Neuronal stem cell (in vitro differentiated cells): ENCODE results near the gene CHML.

ENCODE experiments used
- DNase-seq: peaks from one replicate; pipeline ENCODE4 v3.0.0-alpha.2; 2013; ENCODE audit warnings: low spot score
- H2AFZ ChIP-seq: one replicate; pipeline ENCODE4 v1.6.1; 2013; ENCODE audit warnings: mild to moderate bottlenecking, low read length, inconsistent platforms
- H2AK5ac ChIP-seq: 2 replicates; pipeline ENCODE4 v1.6.1; 2013; ENCODE audit warnings: low read depth, mild to moderate bottlenecking, inconsistent platforms, low read length, moderate library complexity, mixed read lengths
- H2BK120ac ChIP-seq: 2 replicates; pipeline ENCODE4 v1.6.1; 2013; ENCODE audit warnings: low read depth, mild to moderate bottlenecking, inconsistent platforms, low read length, moderate library complexity, mixed read lengths
- H2BK12ac ChIP-seq: one replicate; pipeline ENCODE4 v1.6.1; 2013; ENCODE audit warnings: low read length, inconsistent platforms
- H2BK15ac ChIP-seq: 2 replicates; pipeline ENCODE4 v1.6.1; 2013; ENCODE audit warnings: mild to moderate bottlenecking, low read length, inconsistent platforms, mixed read lengths
- H2BK5ac ChIP-seq: one replicate; pipeline ENCODE4 v1.6.1; 2013; ENCODE audit warnings: inconsistent platforms, mild to moderate bottlenecking, low read length, moderate library complexity
- H3K14ac ChIP-seq: one replicate; pipeline ENCODE4 v1.6.1; 2013; ENCODE audit warnings: low read length, inconsistent platforms
- H3K18ac ChIP-seq: 2 replicates; pipeline ENCODE4 v1.6.1; 2013; ENCODE audit warnings: low read length, inconsistent platforms
- H3K23ac ChIP-seq: 2 replicates; pipeline ENCODE4 v1.6.1; 2013; ENCODE audit warnings: low read depth, mild to moderate bottlenecking, mixed read lengths, low read length, inconsistent platforms; ENCODE audit not compliant: poor library complexity
- H3K27ac ChIP-seq: replicated peaks from 3 replicates; pipeline ENCODE4 v1.5.1; 2013; ENCODE audit warnings: low read length, inconsistent platforms
- H3K27me3 ChIP-seq, 3 experiments: 2 replicates each; pipeline ENCODE4 v1.6.1; 2013; ENCODE audit warnings: low read length in 3 of 3, mild to moderate bottlenecking in 2 of 3, inconsistent platforms in 1 of 3, low read depth in 1 of 3, mixed read lengths in 1 of 3, moderate library complexity in 1 of 3; ENCODE audit not compliant: control insufficient read depth in 3 of 3, insufficient read depth in 3 of 3
- H3K36me3 ChIP-seq, 2 donors: replicated peaks in 1 of 2; 2 replicates each; pipeline ENCODE4 v1.6.1; 2013; ENCODE audit warnings: low read length in 2 of 2; ENCODE audit not compliant: control insufficient read depth in 2 of 2, insufficient read depth in 2 of 2
- H3K4ac ChIP-seq: 2 replicates; pipeline ENCODE4 v1.6.1; 2013; ENCODE audit warnings: inconsistent platforms, mild to moderate bottlenecking, low read length, moderate library complexity
- H3K4me1 ChIP-seq, 2 donors: 1 replicate in 1 of 2; 2 replicates in 1 of 2; pipeline ENCODE4 v1.6.1; 2013; ENCODE audit warnings: low read length in 2 of 2, low read depth in 1 of 2; ENCODE audit not compliant: control insufficient read depth in 2 of 2, insufficient read depth in 1 of 2
- H3K4me2 ChIP-seq: one replicate; pipeline ENCODE4 v1.6.1; 2013; ENCODE audit warnings: mild to moderate bottlenecking, low read length, inconsistent platforms; ENCODE audit not compliant: insufficient read depth, poor library complexity, severe bottlenecking
- H3K4me3 ChIP-seq, 2 donors: 2 replicates each; pipeline ENCODE4 v1.5.1; 2013; ENCODE audit warnings: low read length in 2 of 2, mild to moderate bottlenecking in 2 of 2, inconsistent platforms in 1 of 2, moderate library complexity in 1 of 2
- H3K79me1 ChIP-seq: one replicate; pipeline ENCODE4 v1.6.1; 2013; ENCODE audit warnings: low read depth, mild to moderate bottlenecking, inconsistent platforms, low read length, moderate library complexity
- H3K9ac ChIP-seq: one replicate; pipeline ENCODE4 v1.6.1; 2013; ENCODE audit warnings: mild to moderate bottlenecking, low read depth, low read length, inconsistent platforms; ENCODE audit not compliant: poor library complexity
- H3K9me3 ChIP-seq, 2 donors: replicated peaks in 1 of 2; 2 replicates each; pipeline versions ENCODE3 to v1.6.1; 2013; ENCODE audit warnings: low read length in 2 of 2, mild to moderate bottlenecking in 2 of 2, inconsistent platforms in 1 of 2, low read depth in 1 of 2, mixed read lengths in 1 of 2, moderate library complexity in 1 of 2; ENCODE audit not compliant: control insufficient read depth in 2 of 2, insufficient read depth in 1 of 2
- H4K8ac ChIP-seq: one replicate; pipeline ENCODE4 v1.6.1; 2013; ENCODE audit warnings: low read depth, mild to moderate bottlenecking, inconsistent platforms, low read length, moderate library complexity
- H4K91ac ChIP-seq: one replicate; pipeline ENCODE4 v1.6.1; 2013; ENCODE audit warnings: low read length, low read depth, mild to moderate bottlenecking, inconsistent platforms; ENCODE audit not compliant: poor library complexity
- WGBS, 2 donors: extraction: QIAGEN DNeasy Blood & Tissue Kit; methylation state at CpG; one replicate each; pipeline ENCODE4 v1.1.7; 2013; ENCODE audit warnings: missing lambda C conversion rate in 2 of 2, mixed read lengths in 1 of 2; ENCODE audit not compliant: insufficient read length in 2 of 2, insufficient replicate concordance in 1 of 2; ENCODE audit errors: extremely low coverage in 2 of 2; 5-methylcytosine and 5-hydroxymethylcytosine counted together

CHML gene

GRCh38 chr1:241614572-241614971 is 25.6 kb downstream of the CHML start:
- H4K8ac ChIP-seq, result no peak overlapping the region
- H3K23ac ChIP-seq, result no peak overlapping the region
- no peak overlapping the region for H3K14ac ChIP-seq
- DNase-seq, result no peak
- peaks cover 0 to 4% of the 10 kb centered on the region in 2 donors for H3K36me3 ChIP-seq
- H3K9ac ChIP-seq, result no peak overlapping the region
- H2BK15ac ChIP-seq, result no peak overlapping the region
- H2BK120ac ChIP-seq, result no peak overlapping the region
- no peak overlapping the region for H4K91ac ChIP-seq
- no peak overlapping the region for H2AFZ ChIP-seq
- H3K4ac ChIP-seq, result no peak overlapping the region
- WGBS, 2 donors, result no CpG with 5 or more reads among the region's 4 CpGs
- H3K18ac ChIP-seq, result no peak overlapping the region
- H3K27ac ChIP-seq, result no peak overlapping the region
- no peaks in the 10 kb centered on the region for H3K27me3 ChIP-seq
- H2BK5ac ChIP-seq, result no peak overlapping the region
- no peak overlapping the region for H3K4me2 ChIP-seq
- no peak overlapping the region for H2AK5ac ChIP-seq
- no peak overlapping the region for H3K4me3 ChIP-seq
- no peaks in the 10 kb centered on the region for H3K79me1 ChIP-seq
- H3K4me1 ChIP-seq, result peaks cover 0 to 2% of the 10 kb centered on the region in 2 donors
- peaks cover 0 to 5% of the 10 kb centered on the region in 2 donors for H3K9me3 ChIP-seq
- H2BK12ac ChIP-seq, result no peak overlapping the region

- Histone ChIP-seq H3K23ac (no peak overlapping the region), H3K36me3 (peaks cover 0 to 4% of the 10 kb centered on the region in 2 donors), H3K27ac (no peak overlapping the region), H3K9ac (no peak overlapping the region), H3K9me3 (peaks cover 0 to 5% of the 10 kb centered on the region in 2 donors), H2BK120ac (no peak overlapping the region), H3K27me3 (no peaks in the 10 kb centered on the region), H3K4me2 (no peak overlapping the region), H3K18ac (no peak overlapping the region), H3K14ac (no peak overlapping the region), H4K8ac (no peak overlapping the region), H2AFZ (no peak overlapping the region), H2BK5ac (no peak overlapping the region), H3K4ac (no peak overlapping the region), H3K4me3 (no peak overlapping the region), H4K91ac (no peak overlapping the region), H3K79me1 (no peaks in the 10 kb centered on the region), H2BK15ac (no peak overlapping the region), H3K4me1 (peaks cover 0 to 2% of the 10 kb centered on the region in 2 donors), H2AK5ac (no peak overlapping the region), H2BK12ac (no peak overlapping the region)
- WGBS, 2 donors, result no CpG with 5 or more reads among the region's 4 CpGs
- no peak for DNase-seq
These were observed 26.0 kb downstream of the CHML start for GRCh38 chr1:241614144-241614543.

- Histone ChIP-seq H4K8ac (no peak overlapping the region), H3K18ac (no peak overlapping the region), H3K4me3 (no peak overlapping the region), H3K9me3 (peaks cover 0 to 5% of the 10 kb centered on the region in 2 donors), H3K9ac (no peak overlapping the region), H3K4me2 (no peak overlapping the region), H3K4me1 (peaks cover 0 to 2% of the 10 kb centered on the region in 2 donors), H3K27ac (no peak overlapping the region), H2AK5ac (no peak overlapping the region), H3K79me1 (no peaks in the 10 kb centered on the region), H3K36me3 (peaks cover 0 to 4% of the 10 kb centered on the region in 2 donors), H2AFZ (no peak overlapping the region), H2BK120ac (no peak overlapping the region), H3K23ac (no peak overlapping the region), H2BK15ac (no peak overlapping the region), H2BK12ac (no peak overlapping the region), H4K91ac (no peak overlapping the region), H3K14ac (no peak overlapping the region), H2BK5ac (no peak overlapping the region), H3K4ac (no peak overlapping the region), H3K27me3 (no peaks in the 10 kb centered on the region)
- no CpG with 5 or more reads among the region's 9 CpGs for WGBS, 2 donors
- DNase-seq, result no peak
These were observed 27.4 kb downstream of the CHML start for GRCh38 chr1:241612533-241613477.

GRCh38 chr1:241611736-241612135 is 28.4 kb downstream of the CHML start:
- H3K36me3 ChIP-seq, result peaks cover 0 to 4% of the 10 kb centered on the region in 2 donors
- no peak overlapping the region for H3K4me2 ChIP-seq
- no peaks in the 10 kb centered on the region for H3K79me1 ChIP-seq
- H3K18ac ChIP-seq, result no peak overlapping the region
- no peak overlapping the region for H2BK120ac ChIP-seq
- peaks cover 0 to 2% of the 10 kb centered on the region in 2 donors for H3K4me1 ChIP-seq
- H4K91ac ChIP-seq, result no peak overlapping the region
- H2AFZ ChIP-seq, result no peak overlapping the region
- H3K4ac ChIP-seq, result no peak overlapping the region
- H3K9ac ChIP-seq, result no peak overlapping the region
- no peak overlapping the region for H2BK5ac ChIP-seq
- DNase-seq, result no peak
- no peak overlapping the region for H2BK12ac ChIP-seq
- no peak overlapping the region for H2BK15ac ChIP-seq
- no peak overlapping the region for H4K8ac ChIP-seq
- H3K27me3 ChIP-seq, result no peaks in the 10 kb centered on the region
- H3K9me3 ChIP-seq, result peaks cover 0 to 5% of the 10 kb centered on the region in 2 donors
- H3K14ac ChIP-seq, result no peak overlapping the region
- H3K27ac ChIP-seq, result no peak overlapping the region
- no peak overlapping the region for H3K23ac ChIP-seq
- no CpG with 5 or more reads among the region's 1 CpG for WGBS, 2 donors
- no peak overlapping the region for H2AK5ac ChIP-seq
- no peak overlapping the region for H3K4me3 ChIP-seq
